Stimulated activated CD8-positive, alpha-beta memory T cell treated with anti-CD3 and anti-CD28 coated beads, Interleukin-7, amount 100 ng/mL, for 1 hour (primary cell): Measurements from ENCODE around the gene TRIM62.

ENCODE experiments used
- DNase-seq, 2 donors: peaks; one replicate each; pipeline ENCODE4 v3.0.0-alpha.2; 2020; ENCODE audit warnings: low read depth in 2 of 2

TRIM62 gene

DNA sequence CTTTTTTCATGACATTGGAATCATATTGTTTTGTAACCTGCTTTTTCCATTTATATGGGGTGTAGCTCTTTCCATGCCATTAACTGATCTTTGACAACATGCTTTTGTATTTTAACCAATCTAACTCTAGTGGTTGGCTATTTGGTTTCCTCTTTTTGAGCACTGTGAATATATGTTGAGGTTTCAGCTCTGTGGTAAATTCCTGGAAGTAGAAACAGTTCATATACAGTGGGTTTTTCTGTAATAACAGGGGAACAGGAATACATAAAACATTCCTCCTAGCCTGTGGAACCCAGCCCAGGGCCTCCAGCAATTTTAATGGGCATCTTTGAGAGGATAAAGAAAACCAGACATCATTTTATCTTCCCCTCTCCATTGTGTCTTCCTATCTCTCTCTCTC is 83.5 kb downstream of the TRIM62 start:
- no peak for DNase-seq

DNA sequence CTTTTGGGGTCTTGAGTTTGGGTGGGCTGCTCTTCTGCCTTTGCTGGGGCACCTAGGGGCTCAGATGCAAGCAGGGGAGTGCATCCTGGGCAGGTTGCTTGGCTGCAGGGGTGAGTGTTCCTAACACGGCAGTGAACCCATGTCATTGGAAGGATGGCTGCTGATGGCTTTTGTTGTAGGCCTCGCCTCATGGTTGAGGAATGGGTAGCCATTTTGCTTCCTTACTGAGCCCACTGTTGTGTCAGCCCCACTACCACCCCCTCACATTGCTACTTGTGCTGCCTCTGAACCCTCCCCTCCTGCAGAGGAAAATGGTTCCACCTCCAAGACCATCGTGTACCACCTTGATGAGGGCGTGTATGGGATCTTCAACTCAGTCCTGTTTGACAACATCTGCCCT is 84.1 kb downstream of the TRIM62 start:
- DNase-seq = no peak

- no peak for DNase-seq
These were observed 84.7 kb downstream of the TRIM62 start for GRCh38 chr1:33097137-33097611.

DNA sequence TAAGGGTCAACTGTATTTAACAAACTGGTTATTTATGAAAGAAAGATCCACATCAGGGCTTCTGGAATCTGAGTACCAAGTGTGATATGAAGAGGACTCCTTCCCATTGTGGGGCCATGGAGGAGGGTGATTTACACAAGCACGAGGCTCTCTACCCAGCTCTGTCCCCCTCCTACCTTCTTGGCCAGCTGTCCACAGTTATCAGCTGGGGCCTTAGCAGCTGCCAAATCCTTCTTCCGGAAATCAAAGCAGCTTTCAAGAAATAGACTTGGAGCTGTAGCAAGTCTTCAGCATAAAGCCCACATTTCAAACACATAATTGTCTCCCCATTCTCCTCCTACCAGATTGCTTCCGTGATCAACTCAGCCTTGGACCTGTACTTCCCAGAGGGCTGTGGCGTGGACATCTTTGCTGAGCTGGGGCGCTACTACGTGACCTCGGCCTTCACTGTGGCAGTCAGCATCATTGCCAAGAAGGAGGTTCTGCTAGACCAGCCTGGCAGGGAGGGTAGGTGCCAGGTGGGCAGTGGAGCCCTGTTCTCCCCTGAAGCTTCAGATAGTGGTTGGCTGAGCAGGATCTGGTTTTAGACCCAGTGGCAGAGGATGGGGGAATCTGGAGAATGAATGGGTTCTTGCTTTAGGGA is 85.4 kb downstream of the TRIM62 start:
- DNase-seq = no peak
